Right renal pelvis (tissue), 4 donors: ENCODE results near the gene SCGB1A1. TPM values are rescaled to one million over a fixed set of nuclear protein-coding genes. Genes with fewer than 3 reads are reported as not detected.

ENCODE experiments used
- DNase-seq, 4 donors: peaks; one replicate each; pipeline ENCODE4 v3.0.0-alpha.2; 2013; ENCODE audit warnings: low read depth in 4 of 4, low spot score in 3 of 4, missing footprints in 1 of 4
- polyA plus RNA-seq, 4 donors: library from polyadenylated mRNA; unstranded; fragments of 120-200 nt; gene quantifications; one replicate each; pipeline ENCODE4 v1.2.1, GENCODE V29; 2013; ENCODE audit not compliant: insufficient read length in 4 of 4

SCGB1A1 gene
- polyA plus RNA-seq, 4 donors = not detected

GRCh38 chr11:62419314-62419929 is 589 bp downstream of the SCGB1A1 start:
- no peak for DNase-seq

GRCh38 chr11:62419943-62420342 is 1.1 kb downstream of the SCGB1A1 start:
- DNase-seq = no peak

GRCh38 chr11:62420882-62421281 is 2.0 kb downstream of the SCGB1A1 start:
- no peak for DNase-seq

GRCh38 chr11:62421996-62422395 is 3.2 kb downstream of the SCGB1A1 start:
- no peak for DNase-seq

- no peak for DNase-seq
Measured at GRCh38 chr11:62423012-62423411, 4.2 kb downstream of the SCGB1A1 start.

GRCh38 chr11:62427630-62428233 is 8.9 kb downstream of the SCGB1A1 start:
- no peak for DNase-seq

- DNase-seq = no peak
Measured at GRCh38 chr11:62428871-62429560, 10.2 kb downstream of the SCGB1A1 start.

- no peak for DNase-seq
Measured at GRCh38 chr11:62430425-62430824, 11.6 kb downstream of the SCGB1A1 start.

GRCh38 chr11:62431171-62431901 is 12.5 kb downstream of the SCGB1A1 start:
- no peak for DNase-seq

GRCh38 chr11:62432695-62433094 is 13.9 kb downstream of the SCGB1A1 start:
- DNase-seq = no peak

GRCh38 chr11:62433141-62433903 is 14.5 kb downstream of the SCGB1A1 start:
- DNase-seq = no peak

- DNase-seq = no peak
Measured at GRCh38 chr11:62433904-62434276, 15.1 kb downstream of the SCGB1A1 start.

- no peak for DNase-seq
Measured at GRCh38 chr11:62435846-62436660, 17.2 kb downstream of the SCGB1A1 start.

GRCh38 chr11:62437616-62438015 is 18.8 kb downstream of the SCGB1A1 start:
- no peak for DNase-seq

GRCh38 chr11:62438641-62439040 is 19.8 kb downstream of the SCGB1A1 start:
- DNase-seq = no peak

GRCh38 chr11:62439785-62440602 is 21.2 kb downstream of the SCGB1A1 start:
- no peak for DNase-seq

GRCh38 chr11:62443390-62444235 is 24.8 kb downstream of the SCGB1A1 start:
- DNase-seq = no peak

GRCh38 chr11:62444236-62444833 is 25.5 kb downstream of the SCGB1A1 start:
- no peak for DNase-seq
